MM.1S (cell line): ENCODE measurements around the gene BEND2.

Experiments
- DNase-seq: peaks from one replicate; pipeline ENCODE4 v3.0.0-alpha.2; 2015
- H2AFZ ChIP-seq: fragments of 300-600 bp; sonication (generic); 2 replicates; pipeline ENCODE4 v1.6.0; 2016; ENCODE audit warnings: antibody characterized with exemption, low read length
- H3F3A ChIP-seq: fragments of 300-600 bp; sonication (generic); 2 replicates; pipeline ENCODE4 v1.6.1; 2016; ENCODE audit warnings: mild to moderate bottlenecking, antibody characterized with exemption, low read length, moderate library complexity, mixed read lengths; ENCODE audit not compliant: insufficient read depth
- H3K27ac ChIP-seq: fragments of 300-600 bp; sonication (generic); 2 replicates; pipeline ENCODE4 v1.5.1; 2016; ENCODE audit warnings: mild to moderate bottlenecking, low read length
- H3K27me3 ChIP-seq: fragments of 300-600 bp; sonication (generic); replicated peaks from 2 replicates; pipeline ENCODE4 v1.6.0; 2016; ENCODE audit warnings: low read length; ENCODE audit not compliant: insufficient read depth
- H3K36me3 ChIP-seq: fragments of 300-600 bp; sonication (generic); replicated peaks from 2 replicates; pipeline ENCODE4 v1.6.1; 2016; ENCODE audit warnings: mild to moderate bottlenecking, low read length, mixed read lengths; ENCODE audit not compliant: insufficient read depth
- H3K4me1 ChIP-seq: fragments of 300-600 bp; sonication (generic); 2 replicates; pipeline ENCODE4 v1.6.1; 2016; ENCODE audit warnings: low read length, mixed read lengths
- H3K4me2 ChIP-seq: fragments of 300-600 bp; sonication (generic); 2 replicates; pipeline ENCODE4 v1.6.0; 2016; ENCODE audit warnings: low read depth, low read length
- H3K4me3 ChIP-seq: fragments of 300-600 bp; sonication (generic); 2 replicates; pipeline ENCODE4 v1.5.1; 2016; ENCODE audit warnings: low read length, mixed read lengths
- H3K79me2 ChIP-seq: fragments of 300-600 bp; sonication (generic); 2 replicates; pipeline ENCODE4 v1.6.1; 2016; ENCODE audit warnings: mixed run types, low read length, mixed read lengths
- H3K9ac ChIP-seq: fragments of 300-600 bp; sonication (generic); 2 replicates; pipeline ENCODE4 v1.6.1; 2016; ENCODE audit warnings: low read length, mixed read lengths
- H3K9me2 ChIP-seq: fragments of 300-600 bp; sonication (generic); replicated peaks from 2 replicates; pipeline ENCODE4 v1.6.1; 2016; ENCODE audit warnings: mild to moderate bottlenecking, low read length, mixed read lengths; ENCODE audit not compliant: insufficient read depth
- H3K9me3 ChIP-seq: fragments of 300-600 bp; sonication (generic); replicated peaks from 2 replicates; pipeline ENCODE4 v1.6.1; 2016; ENCODE audit warnings: mild to moderate bottlenecking, low read length, mixed read lengths; ENCODE audit not compliant: insufficient read depth
- H4K20me1 ChIP-seq: fragments of 300-600 bp; sonication (generic); 2 replicates; pipeline ENCODE4 v1.6.1; 2016; ENCODE audit warnings: mild to moderate bottlenecking, low read length, moderate library complexity, mixed read lengths; ENCODE audit not compliant: insufficient read depth
- CTCF ChIP-seq: fragments of 300-600 bp; sonication (generic); IDR thresholded peaks from 2 replicates; pipeline ENCODE4 v1.5.1; 2016; ENCODE audit warnings: antibody characterized with exemption, low read length, mixed read lengths
- EZH2 ChIP-seq: fragments of 300-600 bp; sonication (generic); optimal IDR thresholded peaks from 2 replicates; pipeline ENCODE3; 2017; ENCODE audit warnings: low read depth, mild to moderate bottlenecking, antibody characterized with exemption, low read length, mixed read lengths
- EZH2phosphoT487 ChIP-seq: fragments of 300-600 bp; sonication (generic); IDR thresholded peaks from 2 replicates; pipeline ENCODE4 v1.6.1; 2018; ENCODE audit warnings: antibody characterized with exemption, low read length

Gene BEND2

GRCh38 chrX:18160369-18160768 is 60.3 kb downstream of the BEND2 start:
- Histone ChIP-seq H3K27ac (no peak overlapping the region), H3K9ac (no peak overlapping the region), H3F3A (no peaks in the 10 kb centered on the region), H2AFZ (no peak overlapping the region), H3K4me3 (no peak overlapping the region), H3K9me3 (no peaks in the 10 kb centered on the region), H3K79me2 (no peaks in the 10 kb centered on the region), H3K36me3 (no peaks in the 10 kb centered on the region), H3K9me2 (no peaks in the 10 kb centered on the region), H3K4me1 (no peaks in the 10 kb centered on the region), H4K20me1 (no peaks in the 10 kb centered on the region), H3K4me2 (no peak overlapping the region), H3K27me3 (no peaks in the 10 kb centered on the region)
- no peak for DNase-seq
- no peak for TF ChIP-seq EZH2phosphoT487
- TF ChIP-seq CTCF, result no peak
- TF ChIP-seq EZH2, result no peak

GRCh38 chrX:18158963-18159362 is 61.7 kb downstream of the BEND2 start:
- TF ChIP-seq EZH2 (no peak), EZH2phosphoT487 (no peak), CTCF (no peak)
- H3K79me2 ChIP-seq, result no peaks in the 10 kb centered on the region

GRCh38 chrX:18151649-18152048 is 69.0 kb downstream of the BEND2 start:
- no peak for DNase-seq
- H3K27ac ChIP-seq, result no peak overlapping the region

More at GRCh38 chrX:18158963-18159362, 61.7 kb downstream of the BEND2 start:
- no peak overlapping the region for H3K4me2 ChIP-seq
- no peak overlapping the region for H2AFZ ChIP-seq
- no peaks in the 10 kb centered on the region for H3F3A ChIP-seq
- no peaks in the 10 kb centered on the region for H4K20me1 ChIP-seq
- H3K4me3 ChIP-seq, result no peak overlapping the region
- no peaks in the 10 kb centered on the region for H3K27me3 ChIP-seq
- no peak overlapping the region for H3K9ac ChIP-seq
- H3K9me3 ChIP-seq, result no peaks in the 10 kb centered on the region
- no peak overlapping the region for H3K27ac ChIP-seq
- H3K9me2 ChIP-seq, result no peaks in the 10 kb centered on the region
- no peak for DNase-seq
- H3K4me1 ChIP-seq, result no peaks in the 10 kb centered on the region
- H3K36me3 ChIP-seq, result no peaks in the 10 kb centered on the region

More at GRCh38 chrX:18151649-18152048, 69.0 kb downstream of the BEND2 start:
- H3K4me2 ChIP-seq, result no peak overlapping the region
- H3K27me3 ChIP-seq, result no peaks in the 10 kb centered on the region
- no peaks in the 10 kb centered on the region for H3K36me3 ChIP-seq
- no peak overlapping the region for H3K4me3 ChIP-seq
- no peak overlapping the region for H3K9ac ChIP-seq
- no peaks in the 10 kb centered on the region for H3K79me2 ChIP-seq
- no peaks in the 10 kb centered on the region for H3K9me3 ChIP-seq
- H3K4me1 ChIP-seq, result no peaks in the 10 kb centered on the region
- H4K20me1 ChIP-seq, result no peaks in the 10 kb centered on the region
- no peak overlapping the region for H2AFZ ChIP-seq
- TF ChIP-seq CTCF (no peak), EZH2 (no peak), EZH2phosphoT487 (no peak)
- H3K9me2 ChIP-seq, result no peaks in the 10 kb centered on the region
- no peaks in the 10 kb centered on the region for H3F3A ChIP-seq
